Measurements from ENCODE around the gene CDK5RAP3.

The CDK5RAP3 gene

GRCh38 chr17:48026502-48027321, 55.8 kb downstream of the CDK5RAP3 start (continued):
- TF ChIP-seq PRDM10 (tag by site-specific recombination; IDR thresholded peaks at IDR 0.05) (peak; percentile 53), ZSCAN5A (tag by site-specific recombination; IDR thresholded peaks at IDR 0.05) (no peak), ZNF707 (tag by site-specific recombination; IDR thresholded peaks at IDR 0.05) (no peak), ZNF660 (tag by site-specific recombination; IDR thresholded peaks at IDR 0.05) (no peak), ZNF645 (tag by site-specific recombination; IDR thresholded peaks at IDR 0.05) (no peak), ZNF600 (tag by site-specific recombination; IDR thresholded peaks at IDR 0.05) (peak; percentile 99), PRDM1 (tag by site-specific recombination; IDR thresholded peaks at IDR 0.05) (no peak), ZNF530 (tag by site-specific recombination; IDR thresholded peaks at IDR 0.05; ENCODE audit: low read depth) (no peak), MZF1 (tag by site-specific recombination; IDR thresholded peaks at IDR 0.05; ENCODE audit: borderline replicate concordance) (no peak), ZNF2 (tag by site-specific recombination; IDR thresholded peaks at IDR 0.05) (no peak), ZNF175 (tag by site-specific recombination; IDR thresholded peaks at IDR 0.05) (no peak), ZNF785 (tag by site-specific recombination; IDR thresholded peaks at IDR 0.05) (no peak), GLI4 (tag by site-specific recombination; IDR thresholded peaks at IDR 0.05) (no peak), YY1 (tag by site-specific recombination; IDR thresholded peaks at IDR 0.05) (no peak), ZBTB17 (tag by site-specific recombination; IDR thresholded peaks at IDR 0.05) (peak; percentile 90), BCL11B (tag by site-specific recombination; IDR thresholded peaks at IDR 0.05; ENCODE audit: low read depth) (no peak), ZBTB20 (tag by site-specific recombination; IDR thresholded peaks at IDR 0.05) (no peak), ZNF561 (tag by site-specific recombination; IDR thresholded peaks at IDR 0.05; ENCODE audit: borderline replicate concordance) (no peak; the same call in 1 of the 2 replicates), ZNF571 (tag by site-specific recombination; IDR thresholded peaks at IDR 0.05) (no peak), TSHZ1 (tag by site-specific recombination; IDR thresholded peaks at IDR 0.05; ENCODE audit: borderline replicate concordance) (peak; percentile 13; the same call in 1 of the 2 replicates), ZNF473 (tag by site-specific recombination; IDR thresholded peaks at IDR 0.05) (no peak), ZNF138 (tag by site-specific recombination; IDR thresholded peaks at IDR 0.05; ENCODE audit: borderline replicate concordance) (no peak), ZNF404 (tag by site-specific recombination; IDR thresholded peaks at IDR 0.05) (no peak), ZNF266 (tag by site-specific recombination; IDR thresholded peaks at IDR 0.05; ENCODE audit: low read depth) (no peak), EGR2 (tag by site-specific recombination; IDR thresholded peaks at IDR 0.05; ENCODE audit: low read depth) (peak; percentile 96), AEBP2 (tag by site-specific recombination; IDR thresholded peaks at IDR 0.05; ENCODE audit: borderline replicate concordance) (no peak), ZNF324 (tag by site-specific recombination; IDR thresholded peaks at IDR 0.05) (peak; percentile 44; the same call in 1 of the 2 replicates), ZFP37 (tag by site-specific recombination; IDR thresholded peaks at IDR 0.05) (no peak)
